H1 (cell line): ENCODE measurements around the gene SKIC8. TPM values are rescaled to one million over a fixed set of nuclear protein-coding genes. Genes with fewer than 3 reads are reported as not detected.

Experiments
- CTCF ChIA-PET: fragments of 300-600 bp; sonication (Branson Sonifier 250); formaldehyde crosslinking; loops from one replicate; lab custom pipeline; 2021; ENCODE audit not compliant: partially characterized antibody; lab: Charles Lee
- POLR2A ChIA-PET: fragments of 300-600 bp; sonication (Branson Sonifier 250); formaldehyde crosslinking; loops from one replicate; lab custom pipeline; 2021; ENCODE audit warnings: inconsistent platforms; ENCODE audit not compliant: partially characterized antibody; lab: Charles Lee
- DNase-seq, 2 experiments: peaks; one replicate each; pipeline versions ENCODE4 v3.0.0 to v3.0.0-alpha.2; 2010 to 2022; ENCODE audit warnings: low spot score in 2 of 2, low read depth in 1 of 2, mixed read lengths in 1 of 2
- FAIRE-seq: peaks from 2 replicates; lab custom pipeline; 2011; peaks lifted over from hg19 to GRCh38; lab: Jason Lieb, UNC
- H2AFZ ChIP-seq: 2 replicates; pipeline ENCODE4 v1.8.1; 2012; ENCODE audit warnings: low read length, inconsistent platforms
- H2AK5ac ChIP-seq: 2 replicates; pipeline ENCODE4 v1.6.1; 2013; ENCODE audit warnings: low read depth, low read length
- H2BK120ac ChIP-seq: replicated peaks from 2 replicates; pipeline ENCODE3; 2013; ENCODE audit warnings: low read depth, low read length, inconsistent platforms
- H2BK12ac ChIP-seq: 2 replicates; pipeline ENCODE4 v1.6.1; 2013; ENCODE audit warnings: low read depth, low read length
- H2BK15ac ChIP-seq: 2 replicates; pipeline ENCODE4 v1.6.1; 2013; ENCODE audit warnings: low read length
- H2BK20ac ChIP-seq: 2 replicates; pipeline ENCODE4 v1.6.1; 2013; ENCODE audit warnings: low read length
- H2BK5ac ChIP-seq: 2 replicates; pipeline ENCODE4 v1.6.1; 2013; ENCODE audit warnings: low read depth, low read length
- H3K14ac ChIP-seq: 2 replicates; pipeline ENCODE4 v1.6.1; 2013; ENCODE audit warnings: inconsistent platforms; ENCODE audit not compliant: insufficient read length
- H3K18ac ChIP-seq: 2 replicates; pipeline ENCODE4 v1.6.1; 2013; ENCODE audit warnings: low read length; ENCODE audit errors: extremely low read depth
- H3K23ac ChIP-seq: 2 replicates; pipeline ENCODE4 v1.6.1; 2013; ENCODE audit warnings: inconsistent platforms; ENCODE audit not compliant: insufficient read length
- H3K23me2 ChIP-seq: 2 replicates; pipeline ENCODE4 v1.6.1; 2013; ENCODE audit warnings: low read depth, low read length
- H3K27ac ChIP-seq: 2 replicates; pipeline ENCODE4 v1.6.1; 2011; ENCODE audit warnings: low read depth, low read length, inconsistent platforms
- H3K27me3 ChIP-seq, 4 experiments: replicated peaks in 1 of 4; 1 replicate in 1 of 4; 2 replicates in 3 of 4; pipeline versions ENCODE4 v1.6.1 to v1.8.1; 2011 to 2013; ENCODE audit warnings: low read length in 3 of 4, mild to moderate bottlenecking in 3 of 4, inconsistent platforms in 2 of 4, mixed read lengths in 2 of 4, moderate library complexity in 1 of 4; ENCODE audit not compliant: control insufficient read depth in 3 of 4, insufficient read depth in 3 of 4; ENCODE audit errors: extremely low read depth in 1 of 4
- H3K36me3 ChIP-seq, 4 experiments: 2 replicates each; pipeline versions ENCODE4 v1.6.1 to v1.8.1; 2011 to 2013; ENCODE audit warnings: mild to moderate bottlenecking in 4 of 4, low read length in 3 of 4, moderate library complexity in 2 of 4, control low read depth in 1 of 4, inconsistent platforms in 1 of 4; ENCODE audit not compliant: insufficient read depth in 4 of 4, control insufficient read depth in 2 of 4
- H3K4ac ChIP-seq: replicated peaks from 2 replicates; pipeline ENCODE3; 2013; ENCODE audit warnings: low read length, low read depth, mixed read lengths, inconsistent platforms; ENCODE audit not compliant: insufficient read length
- H3K4me1 ChIP-seq, 4 experiments: replicated peaks in 1 of 4; 1 replicate in 1 of 4; 2 replicates in 3 of 4; pipeline versions ENCODE4 v1.6.1 to v1.8.1; 2011 to 2013; ENCODE audit warnings: low read length in 3 of 4, inconsistent platforms in 2 of 4, mixed read lengths in 1 of 4; ENCODE audit not compliant: insufficient read depth in 4 of 4, control insufficient read depth in 3 of 4
- H3K4me2 ChIP-seq, 2 experiments: 2 replicates each; pipeline versions ENCODE4 v1.6.1 to v1.8.1; 2011 to 2013; ENCODE audit warnings: low read depth in 2 of 2, low read length in 2 of 2, control low read depth in 1 of 2, inconsistent platforms in 1 of 2, mild to moderate bottlenecking in 1 of 2; ENCODE audit not compliant: insufficient read depth in 1 of 2
- H3K4me3 ChIP-seq, 4 experiments: fragments of 200-600, 300-600 bp in 1 of 4; sonication (generic), shearing (Covaris generic), sonication (Bioruptor Twin) in 1 of 4; 2 replicates each; pipeline versions ENCODE4 v1.5.1 to v1.8.1; 2011 to 2016; ENCODE audit warnings: low read length in 4 of 4, low read depth in 3 of 4, control low read depth in 2 of 4, inconsistent platforms in 2 of 4, mild to moderate bottlenecking in 2 of 4, mixed read lengths in 1 of 4, moderate library complexity in 1 of 4; ENCODE audit not compliant: insufficient read depth in 2 of 4; ENCODE audit errors: extremely low read depth in 1 of 4
- H3K56ac ChIP-seq: replicated peaks from 2 replicates; pipeline ENCODE3; 2013; ENCODE audit warnings: low read depth, mild to moderate bottlenecking, mixed read lengths, low read length, inconsistent platforms; ENCODE audit not compliant: insufficient read length
- H3K79me1 ChIP-seq: 2 replicates; pipeline ENCODE4 v1.6.1; 2013; ENCODE audit warnings: low read depth, low read length, control low read depth
- H3K79me2 ChIP-seq, 2 experiments: 2 replicates each; pipeline versions ENCODE4 v1.6.1 to v1.8.1; 2012 to 2013; ENCODE audit warnings: low read length in 2 of 2, mild to moderate bottlenecking in 2 of 2, inconsistent platforms in 1 of 2; ENCODE audit not compliant: insufficient read depth in 2 of 2, control insufficient read depth in 1 of 2
- H3K9ac ChIP-seq, 4 experiments: replicated peaks in 1 of 4; 1 replicate in 1 of 4; 2 replicates in 3 of 4; pipeline versions ENCODE4 v1.6.1 to v1.8.1; 2011 to 2013; ENCODE audit warnings: low read depth in 3 of 4, low read length in 3 of 4, control low read depth in 2 of 4, mild to moderate bottlenecking in 2 of 4, moderate library complexity in 2 of 4, inconsistent platforms in 1 of 4; ENCODE audit errors: extremely low read depth in 1 of 4
- H3K9me3 ChIP-seq, 2 experiments: 2 replicates each; pipeline versions ENCODE4 v1.6.1 to v1.8.1; 2012 to 2013; ENCODE audit warnings: mild to moderate bottlenecking in 2 of 2, moderate library complexity in 2 of 2, control low read depth in 1 of 2, inconsistent platforms in 1 of 2, low read depth in 1 of 2, low read length in 1 of 2, mixed read lengths in 1 of 2; ENCODE audit not compliant: insufficient read depth in 2 of 2
- H4K20me1 ChIP-seq, 2 experiments: replicated peaks in 1 of 2; 2 replicates each; pipeline versions ENCODE3 to v1.8.1; 2011 to 2013; ENCODE audit warnings: inconsistent platforms in 2 of 2, low read length in 2 of 2, mild to moderate bottlenecking in 1 of 2; ENCODE audit not compliant: insufficient read depth in 2 of 2, control insufficient read depth in 1 of 2
- H4K5ac ChIP-seq: 2 replicates; pipeline ENCODE4 v1.6.1; 2013; ENCODE audit warnings: low read length, low read depth, mixed read lengths, inconsistent platforms; ENCODE audit not compliant: insufficient read length
- H4K8ac ChIP-seq: 2 replicates; pipeline ENCODE4 v1.8.0; 2013; ENCODE audit warnings: mild to moderate bottlenecking, moderate library complexity, low read length, inconsistent platforms; ENCODE audit not compliant: insufficient read depth; ENCODE audit errors: extremely low read depth
- H4K91ac ChIP-seq: replicated peaks from 2 replicates; pipeline ENCODE3; 2013; ENCODE audit warnings: low read length, mixed read lengths, inconsistent platforms; ENCODE audit not compliant: insufficient read length
- BACH1 ChIP-seq: IDR thresholded peaks from 2 replicates; pipeline ENCODE4 v1.6.1; 2012; ENCODE audit warnings: low read length, improper control_type of control experiment
- CTCF ChIP-seq, 3 experiments: IDR thresholded peaks; 1 replicate in 2 of 3; 2 replicates in 1 of 3; pipeline versions ENCODE4 v1.5.1 to v1.6.1; 2011; ENCODE audit warnings: low read length in 3 of 3, mild to moderate bottlenecking in 3 of 3, inconsistent platforms in 2 of 3, low read depth in 1 of 3, moderate library complexity in 1 of 3; ENCODE audit not compliant: insufficient read depth in 1 of 3; ENCODE audit errors: control extremely low read depth in 1 of 3
- JUND ChIP-seq: IDR thresholded peaks from 2 replicates; pipeline ENCODE4 v1.6.1; 2011; ENCODE audit warnings: mild to moderate bottlenecking, improper control_type of control experiment, low read length
- NANOG ChIP-seq: IDR thresholded peaks from 2 replicates; pipeline ENCODE4 v1.6.1; 2011; ENCODE audit warnings: low read length, low read depth, mild to moderate bottlenecking, inconsistent platforms; ENCODE audit not compliant: insufficient read depth, poor library complexity, severe bottlenecking
- RNF2 ChIP-seq: fragments of 200-900, 300-1000 bp; sonication (generic); IDR thresholded peaks from 2 replicates; pipeline ENCODE4 v1.7.1; 2016; ENCODE audit warnings: borderline replicate concordance, low read depth, mild to moderate bottlenecking, antibody characterized with exemption, low read length; ENCODE audit not compliant: poor library complexity, severe bottlenecking; ENCODE audit errors: missing control alignments
- SP1 ChIP-seq: IDR thresholded peaks from 2 replicates; pipeline ENCODE4 v1.6.1; 2011; ENCODE audit warnings: low read depth, low read length
- TAF1 ChIP-seq: IDR thresholded peaks from 2 replicates; pipeline ENCODE4 v1.6.1; 2011; ENCODE audit warnings: mild to moderate bottlenecking, low read depth, low read length
- TCF12 ChIP-seq: IDR thresholded peaks from 2 replicates; pipeline ENCODE4 v1.6.1; 2011; ENCODE audit warnings: low read depth, mild to moderate bottlenecking, low read length
- TEAD4 ChIP-seq: IDR thresholded peaks from 2 replicates; pipeline ENCODE4 v1.6.1; 2012; ENCODE audit warnings: low read depth, low read length, inconsistent platforms, mixed read lengths
- YY1 ChIP-seq: IDR thresholded peaks from 2 replicates; pipeline ENCODE4 v1.6.1; 2011; ENCODE audit warnings: low read depth, mild to moderate bottlenecking, low read length
- WGBS, 2 experiments: shearing (Covaris generic) in 1 of 2; methylation state at CpG; one replicate each; pipeline versions ENCODE4 v1.1.6 to v1.1.7; 2013 to 2015; ENCODE audit warnings: low lambda C conversion rate in 2 of 2, mixed read lengths in 2 of 2, inconsistent platforms in 1 of 2, low coverage in 1 of 2, missing lambda C conversion rate in 1 of 2; ENCODE audit not compliant: insufficient replicate concordance in 2 of 2, insufficient coverage in 1 of 2, insufficient read length in 1 of 2; ENCODE audit errors: extremely low coverage in 1 of 2, missing lambda C conversion rate in 1 of 2; 5-methylcytosine and 5-hydroxymethylcytosine counted together
- polyA plus RNA-seq, 7 experiments: library from polyadenylated mRNA; depleted of rRNA in 3 of 7; stranded (reverse) in 5 of 7; unstranded in 2 of 7; fragments of >200 nt in 5 of 7; fragments of 200-250 nt in 2 of 7; gene quantifications; 1 replicate in 5 of 7; 2 replicates in 1 of 7; 4 replicates in 1 of 7; pipeline versions ENCODE4 v1.2.1 to v1.2.3, GENCODE V29; 2011 to 2013; ENCODE audit warnings: missing spikeins in 2 of 7, mixed read lengths in 2 of 7
- total RNA-seq: library from RNA; stranded (reverse); fragmentation: NEBNext Ultra II Directional; extraction: Animal tissue kit (Norgen Biotek cat#: 25700); gene quantifications from 2 replicates; pipeline ENCODE4 v1.2.1, GENCODE V29; 2021

SKIC8 gene
- total and polyA plus RNA-seq, 2 of the 8 experiments (the other 6 are each of a cell fraction or from before 2014, with no cell fraction given): 44.2 to 77.7 TPM

DNA sequence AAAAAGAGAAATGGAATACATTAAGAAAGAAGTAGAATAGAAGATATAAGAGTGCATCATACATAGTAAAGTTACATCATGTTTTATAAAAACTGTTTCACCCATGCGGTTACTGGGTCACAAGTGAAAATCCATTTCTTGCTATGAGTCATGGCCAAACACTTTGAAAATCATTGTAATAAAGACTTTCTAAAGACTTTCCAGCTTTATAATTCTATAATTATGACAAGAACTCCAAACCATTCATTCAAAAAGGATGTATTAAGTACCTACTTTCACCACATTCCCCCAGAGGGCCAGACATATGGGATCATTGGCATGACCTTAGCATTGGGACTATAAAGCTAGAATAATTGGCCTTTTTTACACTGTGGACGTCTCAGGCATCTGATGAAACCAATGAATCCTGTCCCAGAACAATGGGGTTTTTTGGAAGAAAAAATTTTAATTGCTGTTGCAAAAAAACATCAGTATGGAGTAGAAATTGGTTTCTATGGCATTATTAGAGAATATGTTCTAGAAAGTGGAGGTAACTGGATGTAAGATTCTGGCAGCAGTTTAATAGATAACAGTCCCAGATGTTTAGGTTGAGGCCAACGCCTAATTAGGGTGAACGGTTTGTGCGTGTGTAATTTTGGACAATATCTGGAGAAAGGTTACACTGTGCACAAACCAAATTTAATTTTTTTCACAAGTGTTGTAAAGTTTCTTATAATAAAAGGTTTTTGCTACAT lies 3.3 kb upstream of the SKIC8 start:
- Histone ChIP-seq H2AK5ac (no peak overlapping the region), H4K8ac (no peak overlapping the region), H3K18ac (no peak overlapping the region), H2AFZ (no peak overlapping the region), H4K91ac (no peak overlapping the region), H3K23ac (no peak overlapping the region), H2BK12ac (no peak overlapping the region), H3K14ac (no peak overlapping the region), H3K27me3 (peaks cover 0 to 4% (median 0%) of the 10 kb centered on the region in 4 experiments; a peak in 2 of 7 replicates), H4K5ac (no peak overlapping the region), H3K79me2 (peaks cover 3 to 14% of the 10 kb centered on the region in 2 experiments; a peak in 3 of 4 replicates), H3K36me3 (no peaks in the 10 kb centered on the region), H2BK15ac (no peak overlapping the region), H3K56ac (no peak overlapping the region), H3K4me1 (peaks cover 0 to 2% (median 0%) of the 10 kb centered on the region in 4 experiments; a peak in 2 of 7 replicates), H3K4me2 (no peak overlapping the region), H3K9ac (no peak overlapping the region), H3K9me3 (no peaks in the 10 kb centered on the region), H3K23me2 (peaks cover 6% of the 10 kb centered on the region; the same call in 1 of the 2 replicates), H2BK5ac (no peak overlapping the region), H3K79me1 (peaks cover 7% of the 10 kb centered on the region), H2BK120ac (no peak overlapping the region), H3K4me3 (no peak overlapping the region), H2BK20ac (no peak overlapping the region), H3K27ac (no peak overlapping the region), H4K20me1 (no peaks in the 10 kb centered on the region), H3K4ac (no peak overlapping the region)
- ChIA-PET POLR2A (no interaction called here), CTCF (interaction anchor here (0.6 to 1.6 kb wide), 5 partner anchors 11 to 434 kb away, joined by 3 to 4 read pairs (median 4); no protein-coding TSS in a partner anchor)
- 89% methylated on average over 5 of the region's 5 CpGs; no CpG with 5 or more reads in 1 of the 2 experiments for WGBS, 2 experiments
- DNase-seq (no peak), FAIRE-seq (no peak)
- TF ChIP-seq CTCF (IDR thresholded peaks at IDR 0.05; ENCODE audit: control extremely low read depth in 1 of 3, insufficient read depth in 1 of 3, low read depth in 1 of 3, low read length in 3 of 3): no peak
- TF ChIP-seq YY1: no peak
- TF ChIP-seq JUND: no peak
- TF ChIP-seq BACH1: no peak
- no peak for TF ChIP-seq TAF1
- no peak for TF ChIP-seq SP1
- TF ChIP-seq TEAD4: no peak
- TF ChIP-seq NANOG: no peak
- no peak for TF ChIP-seq RNF2
- TF ChIP-seq TCF12: no peak
